ENCODE measurements around the gene OR2K2.
"Not testable (repeated sequence)": the region's sequence is repeated elsewhere in the genome, so short reads cannot be mapped to it uniquely, and the experiment has no call there.

OR2K2 gene

GRCh38 chr9:111300140-111300735 lies 29.8 kb downstream of the OR2K2 start:
- Histone ChIP-seq H3K36me3 (ENCODE audit: insufficient read depth) (no peaks in the 10 kb centered on the region), H3K27ac (no peak overlapping the region), H3K4me2 (no peak overlapping the region), H3K4me1 (ENCODE audit: low read depth, poor library complexity, severe bottlenecking) (peaks cover 7% of the 10 kb centered on the region), H4K20me1 (ENCODE audit: insufficient read depth) (no peaks in the 10 kb centered on the region), H2AFZ (ENCODE audit: low read depth) (no peak overlapping the region), H3K9ac (no peak overlapping the region), H3K79me2 (ENCODE audit: insufficient read depth, low read depth) (no peaks in the 10 kb centered on the region), H3K4me3 (IDR thresholded peaks at IDR 0.05; ENCODE audit: insufficient read depth, low read depth, low read length) (no peak overlapping the region), H3K27me3 (ENCODE audit: insufficient read depth, low read depth) (no peaks in the 10 kb centered on the region)
- TF ChIP-seq CTCF (conservative IDR thresholded peaks at IDR 0.05; ENCODE audit: low read depth, low read length), result no peak

- not testable (repeated sequence) for H3K4me3 ChIP-seq (IDR thresholded peaks at IDR 0.05; ENCODE audit: insufficient read depth, low read depth, low read length); H4K20me1 ChIP-seq (ENCODE audit: insufficient read depth); H3K4me1 ChIP-seq (ENCODE audit: low read depth, poor library complexity, severe bottlenecking); H2AFZ ChIP-seq (ENCODE audit: low read depth); H3K27me3 ChIP-seq (ENCODE audit: insufficient read depth, low read depth); H3K9ac ChIP-seq; H3K27ac ChIP-seq; H3K4me2 ChIP-seq; H3K36me3 ChIP-seq (ENCODE audit: insufficient read depth); H3K79me2 ChIP-seq (ENCODE audit: insufficient read depth, low read depth)
- 0 out of 2 replicates have a peak, but pooled peaks have one; percentile 10 for TF ChIP-seq CTCF (conservative IDR thresholded peaks at IDR 0.05; ENCODE audit: low read depth, low read length)
These were observed 30.4 kb downstream of the OR2K2 start for GRCh38 chr9:111299599-111299966.

GRCh38 chr9:111298731-111299598 lies 31.1 kb downstream of the OR2K2 start:
- H3K36me3 ChIP-seq (ENCODE audit: insufficient read depth), result no peaks in the 10 kb centered on the region
- peak overlapping the region; percentile 29; the same call in 1 of the 2 replicates for H3K4me2 ChIP-seq
- H2AFZ ChIP-seq (ENCODE audit: low read depth), result 0 out of 2 replicates have a peak overlapping the region, but pooled peaks have one; percentile 32
- H3K79me2 ChIP-seq (ENCODE audit: insufficient read depth, low read depth), result no peaks in the 10 kb centered on the region
- TF ChIP-seq CTCF (conservative IDR thresholded peaks at IDR 0.05; ENCODE audit: low read depth, low read length), result peak; percentile 79
- no peaks in the 10 kb centered on the region for H3K27me3 ChIP-seq (ENCODE audit: insufficient read depth, low read depth)
- H3K4me3 ChIP-seq (IDR thresholded peaks at IDR 0.05; ENCODE audit: insufficient read depth, low read depth, low read length), result no peak overlapping the region
- H3K4me1 ChIP-seq (ENCODE audit: low read depth, poor library complexity, severe bottlenecking), result peaks cover 7% of the 10 kb centered on the region
- no peak overlapping the region for H3K9ac ChIP-seq
- H3K27ac ChIP-seq, result no peak overlapping the region
- no peaks in the 10 kb centered on the region for H4K20me1 ChIP-seq (ENCODE audit: insufficient read depth)

- H3K79me2 ChIP-seq (ENCODE audit: insufficient read depth, low read depth), result no peaks in the 10 kb centered on the region
- H2AFZ ChIP-seq (ENCODE audit: low read depth), result no peak overlapping the region
- no peak overlapping the region for H3K9ac ChIP-seq
- no peak overlapping the region for H3K4me2 ChIP-seq
- H3K4me1 ChIP-seq (ENCODE audit: low read depth, poor library complexity, severe bottlenecking), result peaks cover 7% of the 10 kb centered on the region
- no peak overlapping the region for H3K4me3 ChIP-seq (IDR thresholded peaks at IDR 0.05; ENCODE audit: insufficient read depth, low read depth, low read length)
- TF ChIP-seq CTCF (conservative IDR thresholded peaks at IDR 0.05; ENCODE audit: low read depth, low read length), result no peak
- no peaks in the 10 kb centered on the region for H3K27me3 ChIP-seq (ENCODE audit: insufficient read depth, low read depth)
- H3K36me3 ChIP-seq (ENCODE audit: insufficient read depth), result no peaks in the 10 kb centered on the region
- H4K20me1 ChIP-seq (ENCODE audit: insufficient read depth), result no peaks in the 10 kb centered on the region
- H3K27ac ChIP-seq, result no peak overlapping the region
These were observed 31.9 kb downstream of the OR2K2 start for GRCh38 chr9:111298111-111298510.

Measured in KMS-11 (cell line).